Measurements from ENCODE around the gene MTHFD1L.

The MTHFD1L gene

DNA sequence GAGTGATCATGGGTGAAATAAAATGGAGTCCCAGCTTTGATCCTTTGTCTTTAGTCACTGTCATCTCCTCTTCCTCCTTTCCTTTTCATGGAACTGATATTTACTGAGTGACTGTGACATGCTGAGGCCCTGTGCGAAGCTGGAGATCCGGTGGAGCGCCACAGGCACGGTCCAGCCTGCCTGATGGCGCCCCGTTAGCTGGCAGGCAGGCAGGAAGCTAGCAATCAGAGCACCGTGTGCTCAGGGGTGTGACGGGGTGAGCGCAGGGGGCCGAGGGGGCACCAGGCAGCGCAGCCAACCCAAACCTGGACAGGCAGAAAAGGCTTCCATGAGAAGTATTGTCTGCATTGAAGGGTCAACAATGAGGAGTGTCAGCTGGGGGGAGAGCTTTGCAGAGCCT is 274.0 kb downstream of the MTHFD1L start:
- H3K9me2 ChIP-seq (replicated peaks; ENCODE audit: low read depth, low read length): no peaks in the 10 kb centered on the region
- H3K27me3 ChIP-seq (ENCODE audit: insufficient read depth, low read length, poor library complexity, severe bottlenecking): no peaks in the 10 kb centered on the region
- H3F3A ChIP-seq (ENCODE audit: low read depth): no peaks in the 10 kb centered on the region
- H3K79me2 ChIP-seq (ENCODE audit: insufficient read depth, low read length): no peaks in the 10 kb centered on the region
- no peak overlapping the region for H2AFZ ChIP-seq (ENCODE audit: low read length)
- no peaks in the 10 kb centered on the region for H3K4me1 ChIP-seq (ENCODE audit: insufficient read depth, low read length, poor library complexity, severe bottlenecking)
- no peaks in the 10 kb centered on the region for H4K20me1 ChIP-seq (ENCODE audit: insufficient read depth, low read length, poor library complexity, severe bottlenecking)
- TF ChIP-seq, protein P1, sequence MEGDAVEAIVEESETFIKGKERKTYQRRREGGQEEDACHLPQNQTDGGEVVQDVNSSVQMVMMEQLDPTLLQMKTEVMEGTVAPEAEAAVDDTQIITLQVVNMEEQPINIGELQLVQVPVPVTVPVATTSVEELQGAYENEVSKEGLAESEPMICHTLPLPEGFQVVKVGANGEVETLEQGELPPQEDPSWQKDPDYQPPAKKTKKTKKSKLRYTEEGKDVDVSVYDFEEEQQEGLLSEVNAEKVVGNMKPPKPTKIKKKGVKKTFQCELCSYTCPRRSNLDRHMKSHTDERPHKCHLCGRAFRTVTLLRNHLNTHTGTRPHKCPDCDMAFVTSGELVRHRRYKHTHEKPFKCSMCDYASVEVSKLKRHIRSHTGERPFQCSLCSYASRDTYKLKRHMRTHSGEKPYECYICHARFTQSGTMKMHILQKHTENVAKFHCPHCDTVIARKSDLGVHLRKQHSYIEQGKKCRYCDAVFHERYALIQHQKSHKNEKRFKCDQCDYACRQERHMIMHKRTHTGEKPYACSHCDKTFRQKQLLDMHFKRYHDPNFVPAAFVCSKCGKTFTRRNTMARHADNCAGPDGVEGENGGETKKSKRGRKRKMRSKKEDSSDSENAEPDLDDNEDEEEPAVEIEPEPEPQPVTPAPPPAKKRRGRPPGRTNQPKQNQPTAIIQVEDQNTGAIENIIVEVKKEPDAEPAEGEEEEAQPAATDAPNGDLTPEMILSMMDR (conservative IDR thresholded peaks at IDR 0.05; ENCODE audit: low read length): no peak
- no peak for TF ChIP-seq EZH2phosphoT487 (IDR thresholded peaks at IDR 0.05; ENCODE audit: borderline replicate concordance)
- no peak overlapping the region for H3K9ac ChIP-seq (ENCODE audit: low read depth, low read length, poor library complexity, severe bottlenecking)
- H3K4me2 ChIP-seq (ENCODE audit: low read depth, low read length, poor library complexity, severe bottlenecking): no peak overlapping the region
- H3K9me3 ChIP-seq (ENCODE audit: insufficient read depth, low read depth, low read length): no peaks in the 10 kb centered on the region
- H3K36me3 ChIP-seq (ENCODE audit: insufficient read depth, low read length): no peaks in the 10 kb centered on the region
- no peak overlapping the region for H3K4me3 ChIP-seq (ENCODE audit: low read length, poor library complexity, severe bottlenecking)

DNA sequence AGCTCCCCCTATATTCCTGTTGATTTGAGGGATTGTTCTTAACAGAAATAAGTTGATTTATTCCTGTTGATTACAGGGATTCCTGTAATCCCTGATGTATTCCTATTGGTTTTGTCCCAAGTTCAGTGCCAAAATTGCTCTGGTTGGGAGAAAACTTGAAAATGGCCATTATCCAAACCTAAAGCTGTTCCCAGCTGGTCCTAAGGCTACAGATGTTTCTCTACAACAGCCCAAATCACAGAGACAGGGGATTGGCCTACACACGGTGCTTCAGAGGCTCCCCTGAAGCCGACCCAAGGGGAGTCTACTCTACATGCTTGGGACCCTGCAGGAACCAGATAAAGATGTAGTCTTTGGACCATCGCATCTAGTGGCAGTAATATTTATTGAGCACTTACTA is 275.3 kb downstream of the MTHFD1L start:
- no peak overlapping the region for H3K4me3 ChIP-seq (ENCODE audit: low read length, poor library complexity, severe bottlenecking)
- no peaks in the 10 kb centered on the region for H3K4me1 ChIP-seq (ENCODE audit: insufficient read depth, low read length, poor library complexity, severe bottlenecking)
- H2AFZ ChIP-seq (ENCODE audit: low read length): no peak overlapping the region
- no peak for TF ChIP-seq EZH2phosphoT487 (IDR thresholded peaks at IDR 0.05; ENCODE audit: borderline replicate concordance)
- TF ChIP-seq, protein P1 (conservative IDR thresholded peaks at IDR 0.05; ENCODE audit: low read length): no peak
- no peaks in the 10 kb centered on the region for H3K36me3 ChIP-seq (ENCODE audit: insufficient read depth, low read length)
- no peaks in the 10 kb centered on the region for H3K9me3 ChIP-seq (ENCODE audit: insufficient read depth, low read depth, low read length)
- no peaks in the 10 kb centered on the region for H3K79me2 ChIP-seq (ENCODE audit: insufficient read depth, low read length)
- H3F3A ChIP-seq (ENCODE audit: low read depth): no peaks in the 10 kb centered on the region
- H3K9me2 ChIP-seq (replicated peaks; ENCODE audit: low read depth, low read length): no peaks in the 10 kb centered on the region
- H4K20me1 ChIP-seq (ENCODE audit: insufficient read depth, low read length, poor library complexity, severe bottlenecking): no peaks in the 10 kb centered on the region
- H3K27me3 ChIP-seq (ENCODE audit: insufficient read depth, low read length, poor library complexity, severe bottlenecking): no peaks in the 10 kb centered on the region
- no peak overlapping the region for H3K9ac ChIP-seq (ENCODE audit: low read depth, low read length, poor library complexity, severe bottlenecking)
- no peak overlapping the region for H3K4me2 ChIP-seq (ENCODE audit: low read depth, low read length, poor library complexity, severe bottlenecking)

DNA sequence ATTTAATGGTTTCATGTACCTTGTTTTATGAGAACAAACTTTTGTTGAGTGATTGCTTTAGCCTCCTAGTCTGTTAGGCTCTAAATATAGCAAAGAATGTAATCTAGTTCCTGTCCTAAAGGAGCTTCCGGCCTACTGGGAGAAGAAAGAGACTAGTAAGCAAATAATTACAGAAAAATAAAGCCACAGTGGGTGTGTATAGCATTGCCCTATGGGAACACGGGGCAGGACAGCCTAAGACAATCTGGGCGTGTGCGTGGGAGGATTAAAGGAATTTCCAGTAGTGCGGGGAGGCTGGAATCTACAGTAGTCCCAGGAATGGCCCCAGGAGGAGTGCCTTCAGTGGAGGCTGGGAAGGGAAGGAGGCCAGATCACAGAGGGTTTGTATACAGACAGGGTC is 276.2 kb downstream of the MTHFD1L start:
- TF ChIP-seq EZH2phosphoT487 (IDR thresholded peaks at IDR 0.05; ENCODE audit: borderline replicate concordance): no peak
- H3K9ac ChIP-seq (ENCODE audit: low read depth, low read length, poor library complexity, severe bottlenecking): no peak overlapping the region

DNA sequence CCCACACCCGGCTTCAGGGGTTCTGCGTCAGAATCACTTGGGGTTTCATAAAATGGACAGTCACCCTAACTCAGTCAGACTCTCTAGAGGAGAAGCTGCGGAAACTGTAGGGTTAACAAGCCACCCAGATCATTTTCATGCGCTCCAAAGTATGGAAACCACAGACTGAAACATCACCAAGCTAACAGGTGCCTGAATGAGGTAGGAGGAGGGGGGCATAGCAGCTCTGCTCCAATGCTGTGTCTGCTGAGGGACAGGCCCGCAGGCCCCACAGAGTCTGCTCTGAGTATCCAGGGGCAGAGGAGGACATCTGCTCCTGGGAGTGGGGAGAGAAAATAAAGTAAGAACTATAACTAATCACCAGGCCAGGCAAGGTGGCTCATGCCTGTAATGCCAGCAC is 277.2 kb downstream of the MTHFD1L start:
- H3K9ac ChIP-seq (ENCODE audit: low read depth, low read length, poor library complexity, severe bottlenecking): no peak overlapping the region
- H3K9me3 ChIP-seq (ENCODE audit: insufficient read depth, low read depth, low read length): no peaks in the 10 kb centered on the region
- TF ChIP-seq EZH2phosphoT487 (IDR thresholded peaks at IDR 0.05; ENCODE audit: borderline replicate concordance): no peak
- TF ChIP-seq, protein P1 (conservative IDR thresholded peaks at IDR 0.05; ENCODE audit: low read length): no peak
- no peaks in the 10 kb centered on the region for H4K20me1 ChIP-seq (ENCODE audit: insufficient read depth, low read length, poor library complexity, severe bottlenecking)
- H3F3A ChIP-seq (ENCODE audit: low read depth): no peaks in the 10 kb centered on the region
- no peaks in the 10 kb centered on the region for H3K79me2 ChIP-seq (ENCODE audit: insufficient read depth, low read length)
- no peaks in the 10 kb centered on the region for H3K27me3 ChIP-seq (ENCODE audit: insufficient read depth, low read length, poor library complexity, severe bottlenecking)
- no peak overlapping the region for H2AFZ ChIP-seq (ENCODE audit: low read length)
- H3K36me3 ChIP-seq (ENCODE audit: insufficient read depth, low read length): no peaks in the 10 kb centered on the region
- H3K9me2 ChIP-seq (replicated peaks; ENCODE audit: low read depth, low read length): no peaks in the 10 kb centered on the region
- no peak overlapping the region for H3K4me2 ChIP-seq (ENCODE audit: low read depth, low read length, poor library complexity, severe bottlenecking)
- no peaks in the 10 kb centered on the region for H3K4me1 ChIP-seq (ENCODE audit: insufficient read depth, low read length, poor library complexity, severe bottlenecking)
- H3K4me3 ChIP-seq (ENCODE audit: low read length, poor library complexity, severe bottlenecking): no peak overlapping the region

More for the DNA sequence above, 276.2 kb downstream of the MTHFD1L start:
- no peak overlapping the region for H3K4me2 ChIP-seq (ENCODE audit: low read depth, low read length, poor library complexity, severe bottlenecking)
- no peaks in the 10 kb centered on the region for H3K4me1 ChIP-seq (ENCODE audit: insufficient read depth, low read length, poor library complexity, severe bottlenecking)
- no peaks in the 10 kb centered on the region for H3F3A ChIP-seq (ENCODE audit: low read depth)
- no peak overlapping the region for H2AFZ ChIP-seq (ENCODE audit: low read length)
- no peaks in the 10 kb centered on the region for H3K36me3 ChIP-seq (ENCODE audit: insufficient read depth, low read length)
- no peaks in the 10 kb centered on the region for H3K79me2 ChIP-seq (ENCODE audit: insufficient read depth, low read length)
- H3K4me3 ChIP-seq (ENCODE audit: low read length, poor library complexity, severe bottlenecking): no peak overlapping the region
- H4K20me1 ChIP-seq (ENCODE audit: insufficient read depth, low read length, poor library complexity, severe bottlenecking): no peaks in the 10 kb centered on the region
- H3K27me3 ChIP-seq (ENCODE audit: insufficient read depth, low read length, poor library complexity, severe bottlenecking): no peaks in the 10 kb centered on the region
- no peaks in the 10 kb centered on the region for H3K9me2 ChIP-seq (replicated peaks; ENCODE audit: low read depth, low read length)
- no peaks in the 10 kb centered on the region for H3K9me3 ChIP-seq (ENCODE audit: insufficient read depth, low read depth, low read length)
